ENCODE results near the gene CCDC169.

CCDC169 gene

GRCh38 chr13:36231236-36231635 lies 66.4 kb downstream of the CCDC169 start:
- Histone ChIP-seq H3K4me1 (ENCODE audit: insufficient read depth, low read length, poor library complexity, severe bottlenecking) (no peaks in the 10 kb centered on the region), H3K9me3 (ENCODE audit: insufficient read depth, low read depth, low read length) (no peaks in the 10 kb centered on the region), H3K9ac (ENCODE audit: low read depth, low read length, poor library complexity, severe bottlenecking) (no peak overlapping the region), H3K27me3 (ENCODE audit: insufficient read depth, low read length, poor library complexity, severe bottlenecking) (no peaks in the 10 kb centered on the region), H2AFZ (ENCODE audit: low read length) (no peak overlapping the region), H3F3A (ENCODE audit: low read depth) (no peaks in the 10 kb centered on the region), H4K20me1 (ENCODE audit: insufficient read depth, low read length, poor library complexity, severe bottlenecking) (no peaks in the 10 kb centered on the region), H3K9me2 (replicated peaks; ENCODE audit: low read depth, low read length) (no peaks in the 10 kb centered on the region), H3K79me2 (ENCODE audit: insufficient read depth, low read length) (no peaks in the 10 kb centered on the region), H3K36me3 (ENCODE audit: insufficient read depth, low read length) (no peaks in the 10 kb centered on the region), H3K4me3 (ENCODE audit: low read length, poor library complexity, severe bottlenecking) (no peak overlapping the region), H3K4me2 (ENCODE audit: low read depth, low read length, poor library complexity, severe bottlenecking) (no peak overlapping the region)
- TF ChIP-seq, protein P1, sequence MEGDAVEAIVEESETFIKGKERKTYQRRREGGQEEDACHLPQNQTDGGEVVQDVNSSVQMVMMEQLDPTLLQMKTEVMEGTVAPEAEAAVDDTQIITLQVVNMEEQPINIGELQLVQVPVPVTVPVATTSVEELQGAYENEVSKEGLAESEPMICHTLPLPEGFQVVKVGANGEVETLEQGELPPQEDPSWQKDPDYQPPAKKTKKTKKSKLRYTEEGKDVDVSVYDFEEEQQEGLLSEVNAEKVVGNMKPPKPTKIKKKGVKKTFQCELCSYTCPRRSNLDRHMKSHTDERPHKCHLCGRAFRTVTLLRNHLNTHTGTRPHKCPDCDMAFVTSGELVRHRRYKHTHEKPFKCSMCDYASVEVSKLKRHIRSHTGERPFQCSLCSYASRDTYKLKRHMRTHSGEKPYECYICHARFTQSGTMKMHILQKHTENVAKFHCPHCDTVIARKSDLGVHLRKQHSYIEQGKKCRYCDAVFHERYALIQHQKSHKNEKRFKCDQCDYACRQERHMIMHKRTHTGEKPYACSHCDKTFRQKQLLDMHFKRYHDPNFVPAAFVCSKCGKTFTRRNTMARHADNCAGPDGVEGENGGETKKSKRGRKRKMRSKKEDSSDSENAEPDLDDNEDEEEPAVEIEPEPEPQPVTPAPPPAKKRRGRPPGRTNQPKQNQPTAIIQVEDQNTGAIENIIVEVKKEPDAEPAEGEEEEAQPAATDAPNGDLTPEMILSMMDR (conservative IDR thresholded peaks at IDR 0.05; ENCODE audit: low read length): no peak
- no peak for TF ChIP-seq EZH2phosphoT487 (IDR thresholded peaks at IDR 0.05; ENCODE audit: borderline replicate concordance)

- H3K79me2 ChIP-seq (ENCODE audit: insufficient read depth, low read length): no peaks in the 10 kb centered on the region
- H3F3A ChIP-seq (ENCODE audit: low read depth): no peaks in the 10 kb centered on the region
- H4K20me1 ChIP-seq (ENCODE audit: insufficient read depth, low read length, poor library complexity, severe bottlenecking): no peaks in the 10 kb centered on the region
- no peaks in the 10 kb centered on the region for H3K4me1 ChIP-seq (ENCODE audit: insufficient read depth, low read length, poor library complexity, severe bottlenecking)
- no peak overlapping the region for H3K9ac ChIP-seq (ENCODE audit: low read depth, low read length, poor library complexity, severe bottlenecking)
- no peaks in the 10 kb centered on the region for H3K27me3 ChIP-seq (ENCODE audit: insufficient read depth, low read length, poor library complexity, severe bottlenecking)
- no peak overlapping the region for H3K4me3 ChIP-seq (ENCODE audit: low read length, poor library complexity, severe bottlenecking)
- H3K4me2 ChIP-seq (ENCODE audit: low read depth, low read length, poor library complexity, severe bottlenecking): no peak overlapping the region
- H3K9me3 ChIP-seq (ENCODE audit: insufficient read depth, low read depth, low read length): peaks cover 4% of the 10 kb centered on the region; the same call in 1 of the 2 replicates
- no peaks in the 10 kb centered on the region for H3K9me2 ChIP-seq (replicated peaks; ENCODE audit: low read depth, low read length)
- no peaks in the 10 kb centered on the region for H3K36me3 ChIP-seq (ENCODE audit: insufficient read depth, low read length)
- H2AFZ ChIP-seq (ENCODE audit: low read length): no peak overlapping the region
- TF ChIP-seq, protein P1 (conservative IDR thresholded peaks at IDR 0.05; ENCODE audit: low read length): no peak
- TF ChIP-seq EZH2phosphoT487 (IDR thresholded peaks at IDR 0.05; ENCODE audit: borderline replicate concordance): no peak
These were observed 72.9 kb downstream of the CCDC169 start for GRCh38 chr13:36224730-36225129.

DNA sequence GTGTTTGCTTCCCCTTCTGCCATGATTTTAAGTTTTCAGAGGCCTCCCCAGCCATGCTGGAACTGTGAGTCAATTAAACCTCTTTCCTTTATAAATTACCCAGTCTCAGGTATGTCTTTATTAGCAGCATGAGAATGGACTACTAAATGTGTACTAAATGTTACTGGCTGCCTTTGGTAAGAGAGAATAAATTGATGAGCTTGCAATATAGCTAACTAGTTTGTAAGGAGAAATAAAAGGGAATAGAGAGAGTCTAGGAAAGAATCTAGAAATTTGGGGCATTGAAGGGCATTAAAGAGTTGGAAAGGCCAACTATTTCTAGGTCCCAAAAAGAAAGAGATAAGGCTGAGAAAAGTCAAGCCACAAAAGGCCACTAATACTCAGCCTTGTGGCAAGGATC lies 77.7 kb downstream of the CCDC169 start:
- Histone ChIP-seq H4K20me1 (ENCODE audit: insufficient read depth, low read length, poor library complexity, severe bottlenecking) (no peaks in the 10 kb centered on the region), H3K4me2 (ENCODE audit: low read depth, low read length, poor library complexity, severe bottlenecking) (no peak overlapping the region), H3K79me2 (ENCODE audit: insufficient read depth, low read length) (no peaks in the 10 kb centered on the region), H3K9ac (ENCODE audit: low read depth, low read length, poor library complexity, severe bottlenecking) (no peak overlapping the region), H3K4me3 (ENCODE audit: low read length, poor library complexity, severe bottlenecking) (no peak overlapping the region), H3K4me1 (ENCODE audit: insufficient read depth, low read length, poor library complexity, severe bottlenecking) (no peaks in the 10 kb centered on the region), H3K9me2 (replicated peaks; ENCODE audit: low read depth, low read length) (no peaks in the 10 kb centered on the region), H3K27me3 (ENCODE audit: insufficient read depth, low read length, poor library complexity, severe bottlenecking) (no peaks in the 10 kb centered on the region), H3K36me3 (ENCODE audit: insufficient read depth, low read length) (no peaks in the 10 kb centered on the region), H2AFZ (ENCODE audit: low read length) (no peak overlapping the region), H3F3A (ENCODE audit: low read depth) (no peaks in the 10 kb centered on the region), H3K9me3 (ENCODE audit: insufficient read depth, low read depth, low read length) (no peaks in the 10 kb centered on the region)
- TF ChIP-seq, protein P1 (conservative IDR thresholded peaks at IDR 0.05; ENCODE audit: low read length): no peak
- TF ChIP-seq EZH2phosphoT487 (IDR thresholded peaks at IDR 0.05; ENCODE audit: borderline replicate concordance): no peak

Data from Loucy (cell line).